ENCODE measurements around the gene AMZ1.

The AMZ1 gene

GRCh38 chr7:2757361-2757903 is 69.4 kb downstream of the AMZ1 start:
- DNase-seq, result no peak

- peak; percentile 68 for DNase-seq
These were observed 70.1 kb downstream of the AMZ1 start for GRCh38 chr7:2757904-2758672.

DNA sequence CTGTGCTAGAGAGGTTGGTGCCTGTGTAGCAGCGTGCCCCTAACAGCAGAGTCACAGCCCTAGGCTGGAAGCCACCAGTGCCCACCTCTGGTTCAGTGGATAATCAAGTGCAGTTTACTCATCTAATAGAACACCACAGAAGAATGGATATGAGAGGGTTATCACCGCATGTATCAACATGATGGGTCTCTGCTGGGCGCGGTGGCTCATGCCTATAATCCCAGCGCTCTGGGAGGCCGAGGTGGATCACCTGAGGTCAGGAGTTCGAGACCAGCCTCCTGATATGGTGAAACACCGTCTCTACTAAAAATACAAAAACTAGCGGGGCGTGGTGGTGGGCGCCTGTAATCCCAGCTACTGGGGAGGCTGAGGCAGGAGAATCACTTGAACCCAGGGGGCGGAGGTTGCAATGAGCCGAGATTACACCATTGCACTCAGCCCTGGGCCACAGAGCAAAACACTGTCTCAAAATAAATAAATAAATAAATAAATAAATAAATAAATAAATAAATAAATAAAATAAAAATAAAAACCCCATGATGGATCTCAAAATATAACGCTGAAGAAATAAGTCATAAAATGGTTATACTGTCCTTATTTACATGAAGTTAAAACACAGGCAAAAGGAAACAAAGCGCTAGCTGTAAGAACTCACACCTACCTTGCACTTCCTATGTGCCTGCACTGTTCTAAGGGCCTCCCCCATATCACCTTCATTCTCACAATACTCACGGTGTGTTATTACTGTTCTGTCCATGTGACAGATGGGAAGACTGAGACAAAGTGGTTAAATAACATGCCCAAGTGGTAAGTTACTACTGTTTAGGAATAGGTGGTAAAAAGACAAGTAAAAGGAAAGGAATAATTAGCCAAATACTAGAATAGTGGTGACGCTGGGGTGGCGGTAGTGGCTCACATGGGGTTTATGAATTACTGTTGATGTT is 70.9 kb downstream of the AMZ1 start:
- DNase-seq, result no peak

GRCh38 chr7:2759736-2760097 is 71.7 kb downstream of the AMZ1 start:
- DNase-seq, result no peak

- DNase-seq, result no peak
These were observed 72.3 kb downstream of the AMZ1 start for GRCh38 chr7:2760098-2760889.

- no peak for DNase-seq
These were observed 73.2 kb downstream of the AMZ1 start for GRCh38 chr7:2761131-2761624.

GRCh38 chr7:2761801-2762497 is 73.9 kb downstream of the AMZ1 start:
- DNase-seq, result no peak

DNA sequence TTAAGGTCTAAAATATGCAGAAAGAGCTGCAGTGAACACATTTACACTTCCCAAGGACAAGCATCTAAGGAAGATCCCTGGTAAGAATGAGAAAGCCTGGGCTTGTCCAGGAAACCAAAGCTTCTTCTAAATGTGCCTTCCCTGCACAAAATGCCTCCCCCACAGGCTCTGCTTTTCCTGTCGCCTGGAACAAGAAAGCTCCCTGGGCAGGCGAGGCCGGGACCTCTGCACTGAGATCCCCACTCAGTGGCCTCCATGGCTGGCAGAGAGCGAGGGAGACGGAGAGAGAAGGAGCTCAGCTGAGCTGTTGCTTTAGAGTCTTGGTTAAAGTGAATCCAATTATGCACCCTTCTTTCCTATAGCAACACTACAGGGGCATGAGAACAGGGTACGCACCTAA is 75.6 kb downstream of the AMZ1 start:
- no peak for DNase-seq

GRCh38 chr7:2764621-2765020 is 76.6 kb downstream of the AMZ1 start:
- DNase-seq, result no peak
